Panc1 (cell line): ENCODE results near the gene PPIL1. TPM values are rescaled to one million over a fixed set of nuclear protein-coding genes. Genes with fewer than 3 reads are reported as not detected.

Experiments
- ATAC-seq: fragments of 200-7000 bp; cut with Tn5 transposase; 2 replicates; pipeline ENCODE4 v1.9.1; 2020; ENCODE audit warnings: mild to moderate bottlenecking, moderate library complexity
- BruUV-seq: library from RNA; stranded (reverse); fragments of 400-500 nt; replicated peaks from 2 replicates; lab custom pipeline; 2021; lab: Mats Ljungman, UMichigan
- CTCF ChIA-PET: fragments of 300-600 bp; sonication (Branson Sonifier 250); formaldehyde crosslinking; loops from one replicate; lab custom pipeline; 2022; ENCODE audit warnings: antibody characterized with exemption; lab: Charles Lee
- POLR2A ChIA-PET: fragments of 300-600 bp; sonication (Branson Sonifier 250); formaldehyde crosslinking; loops from one replicate; lab custom pipeline; 2022; ENCODE audit warnings: antibody characterized with exemption; lab: Charles Lee
- DNase-seq: peaks from one replicate; pipeline ENCODE4 v3.0.0-alpha.2; 2010; ENCODE audit warnings: low read depth, low spot score
- H3K27ac ChIP-seq: 2 replicates; pipeline ENCODE4 v1.5.1; 2011; ENCODE audit warnings: mild to moderate bottlenecking, low read length, inconsistent platforms
- H3K27me3 ChIP-seq: fragments of 200-500 bp; sonication (Bioruptor generic); 2 replicates; pipeline ENCODE4 v1.6.0; 2014; ENCODE audit warnings: low read length, inconsistent platforms; ENCODE audit not compliant: control insufficient read depth, insufficient read depth
- H3K36me3 ChIP-seq: fragments of 200-500 bp; sonication (Bioruptor generic); 2 replicates; pipeline ENCODE4 v1.5.1; 2014; ENCODE audit warnings: inconsistent platforms, mild to moderate bottlenecking, low read length, moderate library complexity; ENCODE audit not compliant: control insufficient read depth, insufficient read depth
- H3K4me1 ChIP-seq: 2 replicates; pipeline ENCODE4 v1.5.1; 2011; ENCODE audit warnings: inconsistent platforms, mild to moderate bottlenecking, low read length, moderate library complexity; ENCODE audit not compliant: control insufficient read depth, insufficient read depth
- H3K4me3 ChIP-seq, 2 experiments: 2 replicates each; pipeline ENCODE4 v1.5.1; 2011 to 2012; ENCODE audit warnings: low read depth in 2 of 2, low read length in 2 of 2, mild to moderate bottlenecking in 2 of 2, inconsistent platforms in 1 of 2, moderate library complexity in 1 of 2
- H3K9me3 ChIP-seq: fragments of 200-500 bp; sonication (Bioruptor generic); 2 replicates; pipeline ENCODE4 v1.5.1; 2014; ENCODE audit warnings: low read depth, mild to moderate bottlenecking, inconsistent platforms, low read length, moderate library complexity; ENCODE audit not compliant: control insufficient read depth, insufficient read depth
- POLR2AphosphoS5 ChIP-seq: IDR thresholded peaks from 2 replicates; pipeline ENCODE4 v1.6.1; 2012; ENCODE audit warnings: mild to moderate bottlenecking, low read depth, low read length, moderate library complexity
- REST ChIP-seq, 2 experiments: IDR thresholded peaks; 2 replicates each; pipeline ENCODE4 v1.6.1; 2011 to 2012; ENCODE audit warnings: low read depth in 2 of 2, control low read depth in 1 of 2, low read length in 1 of 2, mild to moderate bottlenecking in 1 of 2, moderate library complexity in 1 of 2; ENCODE audit not compliant: insufficient read depth in 1 of 2
- SIN3A ChIP-seq: IDR thresholded peaks from 2 replicates; pipeline ENCODE4 v1.6.1; 2012; ENCODE audit warnings: low read depth, mild to moderate bottlenecking, low read length, moderate library complexity, borderline replicate concordance; ENCODE audit not compliant: insufficient read depth
- TCF7L2 ChIP-seq: IDR thresholded peaks from 2 replicates; pipeline ENCODE4 v1.6.1; 2011; ENCODE audit warnings: mild to moderate bottlenecking, low read depth, low read length, inconsistent platforms
- in situ Hi-C: cut with HindIII; loops from 2 replicates; pipeline ENCODE4 v1.10.0; 2016; ENCODE audit warnings: low sequenced_read_pairs, low pct_unique_long_range_greater_than_20kb
- intact Hi-C: fragments of 100-400 bp; cut with micrococcal nuclease; formaldehyde crosslinking; loops from one replicate; pipeline ENCODE4 v1.10.0; 2022; ENCODE audit not compliant: unreplicated experiment
- total RNA-seq: library from RNA; stranded (reverse); gene quantifications from one replicate; pipeline ENCODE4 v1.2.1, GENCODE V29; 2021; ENCODE audit not compliant: unreplicated experiment
- TF ChIP-seq, protein P1 (sequence below): fragments of 450-650 bp; IDR thresholded peaks from 2 replicates; pipeline ENCODE4 v1.5.1; 2017; ENCODE audit warnings: mild to moderate bottlenecking

Gene PPIL1
- total RNA-seq, 1 experiment from 2014 or later = 44.1 TPM

DNA sequence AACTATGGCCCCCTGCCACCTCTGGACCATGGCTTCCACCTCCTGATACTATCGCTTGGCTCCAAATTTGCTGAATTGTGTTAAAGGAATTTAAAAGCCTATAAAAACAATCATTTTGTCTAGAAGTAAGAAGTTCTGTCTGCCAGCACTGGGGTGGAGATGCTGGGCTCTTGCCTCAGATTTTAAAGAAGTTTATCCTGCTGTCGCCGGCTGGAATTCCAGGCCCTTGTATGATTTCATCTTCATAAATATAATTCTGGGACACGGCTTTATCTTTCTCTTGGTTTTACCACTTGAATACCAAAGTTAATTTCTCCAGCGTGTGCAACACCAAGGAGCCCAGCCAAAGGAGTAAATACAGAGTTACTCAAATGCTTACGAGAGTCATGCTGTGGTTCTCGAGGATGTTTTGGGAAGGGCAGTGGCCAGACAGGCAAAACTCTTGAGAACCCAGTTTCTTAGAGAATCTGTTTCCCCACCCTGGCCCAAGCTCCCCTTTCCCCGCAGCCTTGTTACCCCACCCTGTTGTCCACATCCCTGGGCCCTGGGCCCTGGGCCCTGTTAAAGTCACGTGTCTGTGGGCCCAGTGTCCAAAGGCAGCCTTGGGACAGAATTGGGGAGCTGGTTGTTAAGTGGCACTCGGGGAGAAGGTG, 43.1 kb upstream of the PPIL1 start:
- Histone ChIP-seq H3K4me3 (no peak overlapping the region), H3K36me3 (peaks cover 5% of the 10 kb centered on the region; the same call in 1 of the 2 replicates), H3K4me1 (peaks cover 24% of the 10 kb centered on the region), H3K27me3 (no peaks in the 10 kb centered on the region), H3K27ac (no peak overlapping the region), H3K9me3 (no peaks in the 10 kb centered on the region)
- DNase-seq = no peak
- intact Hi-C loops = no loop called here
- ChIA-PET CTCF (no interaction called here), POLR2A (no interaction called here)
- TF ChIP-seq REST (IDR thresholded peaks at IDR 0.05; ENCODE audit: insufficient read depth in 1 of 2, low read depth in 2 of 2, low read length in 1 of 2) (no peak), SIN3A (no peak), POLR2AphosphoS5 (no peak), TCF7L2 (no peak)
- TF ChIP-seq, protein P1, sequence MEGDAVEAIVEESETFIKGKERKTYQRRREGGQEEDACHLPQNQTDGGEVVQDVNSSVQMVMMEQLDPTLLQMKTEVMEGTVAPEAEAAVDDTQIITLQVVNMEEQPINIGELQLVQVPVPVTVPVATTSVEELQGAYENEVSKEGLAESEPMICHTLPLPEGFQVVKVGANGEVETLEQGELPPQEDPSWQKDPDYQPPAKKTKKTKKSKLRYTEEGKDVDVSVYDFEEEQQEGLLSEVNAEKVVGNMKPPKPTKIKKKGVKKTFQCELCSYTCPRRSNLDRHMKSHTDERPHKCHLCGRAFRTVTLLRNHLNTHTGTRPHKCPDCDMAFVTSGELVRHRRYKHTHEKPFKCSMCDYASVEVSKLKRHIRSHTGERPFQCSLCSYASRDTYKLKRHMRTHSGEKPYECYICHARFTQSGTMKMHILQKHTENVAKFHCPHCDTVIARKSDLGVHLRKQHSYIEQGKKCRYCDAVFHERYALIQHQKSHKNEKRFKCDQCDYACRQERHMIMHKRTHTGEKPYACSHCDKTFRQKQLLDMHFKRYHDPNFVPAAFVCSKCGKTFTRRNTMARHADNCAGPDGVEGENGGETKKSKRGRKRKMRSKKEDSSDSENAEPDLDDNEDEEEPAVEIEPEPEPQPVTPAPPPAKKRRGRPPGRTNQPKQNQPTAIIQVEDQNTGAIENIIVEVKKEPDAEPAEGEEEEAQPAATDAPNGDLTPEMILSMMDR = no peak
- BruUV-seq = no TSS peak
- in situ Hi-C loops = no loop called here
- no peak for ATAC-seq

DNA sequence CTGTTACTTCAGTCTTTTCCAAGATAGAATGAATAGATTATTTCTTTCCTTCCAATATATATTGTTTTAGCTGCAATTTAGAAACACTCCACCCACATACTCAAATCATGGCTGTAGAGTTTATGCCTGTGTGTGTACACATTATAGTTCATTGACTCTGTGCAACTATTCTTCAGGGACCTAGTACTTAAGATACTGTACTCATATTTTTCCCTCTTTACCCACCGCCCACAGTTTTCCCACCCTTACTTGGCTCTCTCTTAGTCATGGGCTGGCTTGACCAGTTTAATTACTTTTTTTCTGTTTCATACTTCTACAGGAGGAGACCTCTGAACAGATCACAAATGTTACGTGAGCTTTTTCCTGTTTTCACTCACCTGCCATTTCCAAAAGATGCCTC, 41.5 kb upstream of the PPIL1 start:
- BruUV-seq = no TSS peak
- DNase-seq = no peak
- intact Hi-C loops (no loop called here), in situ Hi-C loops (no loop called here)
- ATAC-seq = no peak
- Histone ChIP-seq H3K27me3 (no peaks in the 10 kb centered on the region), H3K4me3 (no peak overlapping the region), H3K36me3 (peaks cover 5% of the 10 kb centered on the region; the same call in 1 of the 2 replicates), H3K27ac (no peak overlapping the region), H3K9me3 (no peaks in the 10 kb centered on the region), H3K4me1 (peaks cover 36% of the 10 kb centered on the region)
- ChIA-PET POLR2A (no interaction called here), CTCF (no interaction called here)
- TF ChIP-seq POLR2AphosphoS5 (no peak), REST (IDR thresholded peaks at IDR 0.05; ENCODE audit: insufficient read depth in 1 of 2, low read depth in 2 of 2, low read length in 1 of 2) (no peak), TCF7L2 (no peak), SIN3A (no peak)
